GM18520 (cell line): ENCODE measurements around the gene SKIDA1.
A peak's percentile ranks its signal among the peaks of the same experiment; 100 is the strongest.

Source experiments
- ATAC-seq: cut with Tn5 transposase; IDR thresholded peaks from one replicate; pipeline ENCODE4 v1.9.1; 2021; ENCODE audit not compliant: unreplicated experiment

SKIDA1 gene

DNA sequence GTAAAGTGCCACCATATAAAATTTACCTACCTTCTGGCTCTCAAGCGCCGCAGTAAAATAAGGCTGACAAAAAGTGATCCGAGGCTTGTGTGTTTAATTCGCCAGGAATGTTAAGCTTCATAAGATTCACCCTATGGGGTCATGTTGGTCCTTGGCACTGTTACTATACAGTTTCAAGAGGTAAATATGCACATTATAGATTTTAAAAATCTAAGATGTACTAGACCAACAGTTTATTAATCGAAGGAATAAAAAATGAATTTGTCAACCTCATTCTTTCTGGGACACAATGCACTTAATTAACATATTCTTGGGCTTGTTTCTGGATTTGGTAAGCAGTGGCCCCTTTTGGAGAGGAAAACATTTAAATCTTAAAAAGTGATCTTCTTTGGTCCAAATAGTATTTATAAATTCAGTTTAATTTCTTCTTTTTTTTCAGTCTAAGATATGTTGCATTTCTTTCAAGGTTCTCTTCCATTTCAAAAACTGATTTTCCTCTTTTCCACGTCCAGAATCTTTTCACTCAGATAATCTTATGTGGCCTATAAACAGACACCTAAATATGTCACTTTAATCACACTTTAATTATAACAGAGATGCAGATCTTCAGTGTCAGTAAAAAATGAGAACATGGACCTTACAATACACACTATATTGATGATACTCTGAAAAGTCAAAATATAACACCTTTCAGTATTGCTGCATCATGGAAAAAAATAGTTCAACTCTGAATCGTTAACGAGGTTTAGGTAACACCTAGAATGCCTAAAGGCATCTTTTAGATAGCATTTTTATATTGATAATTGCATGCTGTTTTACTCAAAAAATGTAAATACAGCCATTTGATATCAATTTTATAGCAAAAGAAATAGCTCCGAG, 3.8 kb upstream of the SKIDA1 start:
- no peak for ATAC-seq

DNA sequence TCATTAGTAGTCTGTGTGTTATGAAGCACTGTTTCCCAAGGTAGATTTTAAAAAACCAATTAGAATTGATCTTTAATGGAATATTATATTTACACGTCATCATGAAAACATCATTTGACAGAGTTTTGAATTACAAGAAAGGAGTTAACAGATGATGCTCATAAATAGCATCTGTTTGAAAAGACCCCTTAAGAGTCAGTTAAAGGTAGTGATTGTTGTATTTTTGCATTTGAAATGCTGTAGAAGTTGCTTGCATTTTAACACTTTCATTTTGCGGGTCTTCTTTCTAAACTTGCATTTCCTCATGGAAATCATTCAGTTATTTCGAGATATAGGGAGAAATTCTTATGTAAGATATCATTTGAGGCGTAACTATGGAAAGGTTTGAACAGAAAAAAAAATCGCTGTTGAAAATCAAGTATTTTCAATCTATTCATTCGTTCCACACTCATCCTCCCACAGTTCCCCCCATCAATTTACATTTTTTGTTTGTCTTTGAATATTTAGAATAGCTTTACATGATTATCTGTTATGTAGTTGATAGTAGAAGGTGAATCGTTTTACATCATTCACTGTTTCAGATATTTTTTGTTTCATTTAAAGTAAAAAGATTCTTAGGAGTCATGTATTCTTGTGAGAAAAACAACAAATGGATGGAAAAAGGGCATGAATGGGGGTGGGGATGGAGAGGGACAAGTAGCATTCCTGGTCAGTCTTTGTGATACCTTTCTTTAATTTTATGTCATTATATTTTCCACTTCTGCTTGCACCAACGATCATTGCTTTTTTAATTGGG, 3.0 kb upstream of the SKIDA1 start:
- ATAC-seq = no peak

DNA sequence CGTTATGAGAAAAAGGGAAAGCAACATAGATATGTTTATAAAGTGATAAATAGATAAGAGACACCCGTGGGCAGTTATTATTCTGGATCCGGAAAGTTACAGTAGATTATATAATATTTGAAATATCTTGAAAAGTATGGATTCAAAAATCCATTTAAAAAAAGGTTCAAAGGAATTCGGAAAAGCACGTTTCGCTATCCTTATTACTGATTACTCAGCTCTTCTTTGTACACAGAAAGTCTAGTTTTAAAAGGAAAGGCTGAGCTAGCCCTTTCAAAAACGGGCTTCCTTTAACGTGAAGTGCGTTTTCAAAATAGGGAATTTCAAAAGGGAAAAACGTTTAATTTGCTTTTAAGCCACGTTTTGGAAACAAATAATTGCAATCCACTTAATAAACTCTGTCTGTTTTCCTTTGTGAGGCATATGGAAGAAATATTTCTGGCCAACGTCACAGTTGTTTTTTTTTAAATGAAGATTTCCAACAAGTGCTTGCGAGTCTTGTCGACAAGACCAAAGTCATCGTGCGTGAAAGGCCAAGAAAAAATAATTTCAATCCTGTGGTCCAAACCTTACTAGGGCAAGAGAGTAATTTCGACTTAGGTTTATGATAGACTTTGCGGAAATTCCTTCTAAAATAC, 2.2 kb upstream of the SKIDA1 start:
- ATAC-seq = no peak

DNA sequence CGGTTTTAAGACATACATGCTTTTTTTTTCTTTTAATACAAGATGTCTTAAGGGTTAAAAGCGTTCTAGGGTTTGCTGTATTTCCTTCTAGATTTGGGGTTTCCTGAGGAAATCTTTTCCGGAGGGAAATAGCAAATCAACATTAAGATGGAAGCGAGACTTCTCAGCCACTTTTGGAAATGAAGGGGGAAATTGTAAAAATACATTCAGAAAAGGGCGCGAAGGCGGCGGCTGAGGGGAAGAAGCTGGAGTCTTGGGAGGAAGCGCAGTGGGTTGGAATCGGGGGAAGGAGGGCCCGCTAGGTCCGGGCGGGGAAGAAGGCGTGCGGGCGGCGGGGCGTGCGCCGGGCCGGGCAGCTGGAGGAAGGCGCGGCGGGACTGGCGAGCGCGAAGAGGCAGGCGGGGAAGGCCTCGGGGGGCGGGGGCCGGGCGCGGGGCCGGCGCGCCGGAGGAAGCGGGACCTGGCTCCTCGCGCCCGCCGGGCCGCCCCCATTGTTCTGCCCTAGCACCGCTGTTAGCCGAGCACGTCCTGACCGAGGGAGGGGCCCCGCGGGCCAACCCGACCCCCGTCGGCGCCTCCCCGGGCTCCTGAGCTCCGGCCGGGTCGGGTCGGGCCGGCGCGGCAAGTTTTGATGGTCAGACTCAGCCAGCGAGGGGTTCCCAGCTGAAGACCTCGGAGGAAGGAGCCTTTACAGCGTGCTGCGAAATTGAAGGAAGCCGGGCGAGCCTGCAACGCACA, 1.5 kb upstream of the SKIDA1 start:
- ATAC-seq = peak; percentile 29

DNA sequence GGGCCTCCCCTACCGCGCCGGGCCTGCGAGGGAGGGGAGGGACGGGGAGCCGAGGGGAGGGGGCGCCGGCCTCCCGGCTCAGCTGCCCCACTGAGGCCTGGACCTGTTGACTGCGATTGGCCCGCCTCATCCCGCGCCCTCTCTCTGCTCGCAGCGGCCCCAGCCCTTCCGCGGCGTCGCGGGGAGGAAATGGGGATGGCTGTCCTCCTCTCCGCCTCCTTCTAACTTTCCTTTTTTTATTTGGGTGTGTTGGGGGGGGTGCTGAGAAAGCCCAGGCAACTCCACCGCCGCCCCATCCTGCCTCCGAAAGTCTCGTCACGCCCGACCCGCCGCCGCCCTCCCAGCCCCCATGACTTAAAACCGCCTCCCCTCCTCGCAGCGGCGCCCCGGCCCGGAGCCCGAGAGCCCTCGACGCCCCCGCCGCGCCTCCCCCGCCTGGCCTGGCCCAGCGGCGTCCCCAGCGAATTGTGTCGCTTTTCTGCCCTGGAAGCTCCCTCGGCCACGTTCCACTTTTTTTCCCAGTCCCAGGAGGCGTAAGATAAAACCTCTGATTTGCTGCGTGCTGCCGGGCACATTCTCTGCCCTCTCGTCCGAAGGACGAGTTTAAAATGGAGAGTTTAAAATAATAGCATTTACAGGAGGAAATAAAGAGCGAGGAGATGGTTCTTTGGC, 842 bp upstream of the SKIDA1 start:
- peak; percentile 4 for ATAC-seq

DNA sequence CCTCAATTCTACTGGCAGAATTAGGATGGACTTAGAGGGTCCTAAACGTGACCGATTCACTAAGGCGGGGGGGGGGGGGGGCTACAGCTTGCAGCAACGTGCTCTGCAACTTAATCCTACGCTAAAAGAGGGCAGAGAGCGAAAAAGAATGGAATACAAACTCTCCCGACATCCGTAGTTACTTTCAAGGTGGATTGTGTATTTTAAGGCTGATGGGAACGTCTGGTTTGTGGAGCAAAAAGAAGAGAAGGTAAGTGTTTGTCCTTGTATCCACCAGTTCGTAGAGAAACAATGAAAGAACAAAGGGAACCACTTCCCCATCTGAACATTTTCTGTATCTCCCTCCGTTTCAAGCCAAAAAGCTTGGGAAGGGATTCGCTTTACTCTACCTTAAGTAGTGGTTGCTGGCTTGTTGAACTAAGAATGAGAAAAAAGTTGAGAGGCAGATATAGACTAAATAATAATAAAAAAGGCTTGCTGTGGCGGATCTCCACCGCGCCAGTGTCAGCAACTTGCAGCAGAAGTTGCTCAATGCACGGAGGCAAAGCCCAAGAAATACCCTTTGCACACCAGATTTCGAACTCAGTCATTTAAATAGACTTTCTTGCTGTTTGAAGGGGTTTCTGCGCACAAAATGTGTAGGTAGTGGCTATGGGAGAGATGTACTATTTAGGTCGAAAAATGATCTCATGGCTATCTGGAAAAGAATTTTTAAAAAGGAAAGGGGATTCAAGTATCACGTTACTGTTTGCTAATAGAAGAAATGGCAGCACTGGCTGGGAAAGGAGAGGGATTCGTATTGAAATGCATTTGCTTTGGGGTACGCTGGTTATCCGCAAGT, 736 bp downstream of the SKIDA1 start:
- ATAC-seq = no peak

DNA sequence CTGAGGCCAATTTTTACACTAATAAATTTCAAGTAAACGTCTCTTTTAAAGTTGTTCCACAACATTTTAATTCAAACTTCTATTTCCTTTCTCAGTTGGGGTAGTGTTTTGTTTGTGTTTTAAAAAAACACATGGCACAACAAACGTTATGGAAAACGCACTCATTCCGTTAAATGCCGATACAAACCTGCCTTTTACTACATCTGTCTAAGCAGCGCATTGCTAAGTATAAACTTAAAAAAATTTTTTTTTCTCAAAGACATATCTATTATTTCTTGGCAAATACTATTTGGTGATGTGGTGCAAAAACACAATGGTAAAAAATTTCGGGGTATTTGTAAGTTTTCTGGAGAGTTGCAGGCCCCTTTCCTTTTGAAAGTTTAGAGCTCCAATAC, 1.4 kb downstream of the SKIDA1 start:
- ATAC-seq = no peak

DNA sequence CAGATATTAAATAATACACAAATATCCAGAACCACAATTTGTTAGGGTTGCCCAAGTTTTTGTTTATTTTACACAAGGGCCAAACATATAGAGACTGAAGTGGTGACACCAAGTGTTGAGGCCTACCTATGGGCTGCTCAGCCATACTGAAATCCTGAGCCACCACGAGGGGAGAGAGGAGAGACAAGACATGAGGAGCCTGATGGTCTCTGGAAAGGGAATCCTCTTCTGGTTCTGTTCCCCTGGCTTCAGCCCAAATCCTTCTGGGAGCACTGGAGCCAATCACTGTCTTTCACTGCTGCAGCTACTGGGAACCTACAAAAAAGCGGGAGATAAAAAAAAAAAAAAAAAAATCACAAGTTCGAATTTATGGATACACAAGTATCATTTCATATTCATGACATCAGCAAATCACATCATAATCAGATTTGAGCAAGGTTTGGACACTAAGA, 1.9 kb downstream of the SKIDA1 start:
- ATAC-seq = no peak

DNA sequence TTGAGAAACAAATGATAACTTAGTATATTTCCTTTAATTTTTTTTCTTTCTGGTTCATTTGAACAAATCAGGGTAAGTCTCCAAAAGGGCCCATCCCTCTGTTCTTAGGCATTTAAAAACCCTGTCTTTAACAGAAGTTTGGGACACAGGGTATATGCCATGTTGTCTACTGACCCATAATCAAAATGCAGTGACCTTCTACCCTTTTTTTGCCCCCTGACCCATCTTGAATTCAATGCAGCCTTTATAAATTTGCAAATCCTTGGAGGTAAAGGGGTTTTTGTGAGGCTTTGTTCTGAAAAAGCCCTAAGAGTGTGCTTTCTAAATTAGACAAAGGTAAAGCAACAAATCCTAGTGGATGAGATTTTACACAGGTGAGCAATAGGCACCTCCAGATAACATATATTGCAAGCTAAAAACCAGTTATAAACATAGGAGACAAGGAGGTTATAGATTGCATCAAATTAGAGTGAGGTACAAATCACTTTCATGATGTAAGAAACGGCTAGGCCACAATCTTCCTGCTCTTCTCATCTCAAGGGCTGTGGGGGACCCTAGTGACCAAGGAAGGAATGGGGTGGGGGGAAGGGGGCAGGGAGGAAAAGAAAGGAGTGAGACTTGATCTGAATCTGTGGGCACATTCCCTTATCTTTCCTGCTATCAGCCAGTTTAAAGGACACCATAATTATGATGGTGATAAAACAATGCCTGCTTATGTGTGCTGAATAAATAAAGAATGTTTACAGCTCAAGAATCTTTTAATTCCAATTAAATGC, 2.7 kb downstream of the SKIDA1 start:
- no peak for ATAC-seq

DNA sequence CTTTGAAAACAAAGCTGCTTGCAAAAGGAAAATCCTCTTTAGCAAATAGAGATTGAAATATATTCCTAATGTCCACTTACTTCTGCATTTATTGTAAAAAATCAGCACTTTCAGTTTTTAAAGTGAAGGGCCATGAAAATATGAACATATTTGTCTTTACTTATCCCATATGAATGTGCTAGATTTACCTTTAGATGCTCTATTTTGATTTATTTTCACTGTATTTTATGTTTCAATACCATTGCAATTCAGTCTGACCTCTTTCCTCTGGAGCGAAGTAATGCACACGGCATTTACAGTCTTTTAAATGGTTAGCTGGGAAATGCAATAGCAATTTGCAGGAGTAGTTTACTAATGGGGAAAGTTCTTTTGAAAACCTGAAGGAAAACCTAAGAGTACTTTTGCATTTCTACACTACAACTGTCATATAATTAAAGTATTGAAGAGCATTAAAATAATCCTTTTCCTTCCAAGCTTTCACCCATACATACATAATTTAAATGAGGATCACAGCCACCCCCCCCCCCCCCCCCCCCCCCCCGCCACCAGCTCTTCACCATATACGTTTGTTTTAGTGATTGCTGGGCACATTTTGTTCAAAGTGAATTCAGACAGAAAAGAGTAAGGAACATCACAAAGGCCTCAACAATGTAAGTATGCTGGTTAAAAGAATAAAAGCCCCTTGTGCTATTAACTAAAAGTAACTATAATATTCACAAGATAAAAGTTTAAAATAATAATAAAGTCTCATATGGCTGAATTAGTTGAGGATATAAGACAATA, 3.5 kb downstream of the SKIDA1 start:
- ATAC-seq = no peak

DNA sequence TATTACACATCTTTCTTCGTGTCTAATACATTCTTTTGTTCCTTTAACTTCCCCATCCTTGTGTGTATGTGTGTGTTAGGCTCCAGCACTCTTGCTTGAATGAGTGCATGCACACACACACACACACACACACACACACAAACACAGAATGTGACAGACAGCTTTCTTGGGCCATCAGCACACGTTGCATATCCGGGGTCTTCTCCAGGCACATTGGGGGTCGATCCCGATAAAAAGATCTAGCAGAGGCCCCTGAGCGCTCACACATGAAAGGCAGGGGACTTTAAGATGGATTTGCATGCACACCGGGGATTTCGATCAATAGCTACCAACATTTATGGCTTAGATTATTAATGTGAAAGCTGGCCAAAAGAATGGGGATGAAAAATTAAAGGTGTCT, 4.5 kb downstream of the SKIDA1 start:
- ATAC-seq = no peak

DNA sequence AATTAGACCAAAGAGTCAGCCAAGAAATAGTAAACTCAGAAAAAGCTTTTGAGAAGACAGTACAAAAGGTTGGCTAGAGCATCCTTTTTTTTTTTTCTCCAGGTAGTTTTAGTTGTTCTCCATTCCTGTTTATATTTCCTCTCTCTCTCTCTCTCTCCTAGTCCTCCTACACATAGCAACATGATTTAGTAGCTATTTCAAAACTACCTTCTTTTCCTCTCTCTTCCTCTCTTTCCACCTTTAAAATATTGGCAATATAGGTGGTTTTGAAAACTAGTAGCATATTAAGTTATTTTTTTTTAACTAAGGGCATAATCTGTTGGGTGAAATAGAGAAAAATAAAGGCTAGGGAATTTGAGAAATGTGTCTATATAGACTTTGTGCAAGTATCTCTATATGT, 5.0 kb downstream of the SKIDA1 start:
- no peak for ATAC-seq

DNA sequence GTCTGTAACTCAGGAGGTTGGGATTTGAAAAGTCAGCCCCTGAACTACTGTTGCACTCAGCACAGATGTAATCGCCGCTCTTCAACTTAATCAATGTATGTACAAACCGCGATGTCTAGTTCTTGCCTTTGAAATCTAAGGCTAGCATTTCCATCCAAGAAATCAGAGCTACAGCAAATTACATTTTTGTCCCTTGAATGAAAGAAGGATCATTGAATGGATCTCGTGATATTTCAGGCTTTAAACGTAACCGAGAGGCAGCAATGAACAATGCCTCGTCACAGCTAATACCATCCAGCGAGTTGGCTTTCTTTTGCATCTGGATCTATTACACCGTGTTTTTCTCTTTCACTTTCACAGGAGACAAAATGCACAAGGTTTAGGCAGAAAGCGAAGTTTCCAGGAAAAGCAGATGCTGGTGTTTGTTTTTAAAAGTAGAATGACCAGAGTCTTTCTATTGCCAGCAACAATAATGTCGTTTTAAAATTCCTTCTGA, 5.5 kb downstream of the SKIDA1 start:
- peak; percentile 28 for ATAC-seq

DNA sequence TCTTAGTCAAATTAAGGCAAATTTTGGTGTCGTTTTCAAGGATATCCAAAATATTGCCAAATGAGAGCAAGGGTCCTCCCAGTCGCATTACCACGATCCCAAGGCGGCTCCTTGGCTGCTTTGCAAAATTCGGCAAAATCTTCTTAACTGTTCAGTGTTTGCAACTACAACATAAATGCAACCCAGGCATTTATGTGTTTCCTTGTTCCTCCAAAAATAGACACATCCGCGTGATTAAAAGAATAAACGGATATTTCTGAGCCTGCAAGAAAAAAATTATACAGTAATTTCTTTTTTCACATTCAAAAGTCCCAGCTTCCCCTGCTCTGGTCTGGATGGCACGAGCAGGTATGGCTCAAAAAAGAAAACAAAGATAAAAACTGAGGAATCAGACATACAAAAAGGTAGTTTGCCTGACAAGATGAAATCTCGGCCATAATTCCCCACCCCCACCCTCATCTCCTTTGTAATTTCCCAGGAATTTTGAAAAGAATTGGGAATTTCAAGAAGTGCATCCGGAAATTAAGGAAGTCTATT, 6.0 kb downstream of the SKIDA1 start:
- ATAC-seq = no peak

DNA sequence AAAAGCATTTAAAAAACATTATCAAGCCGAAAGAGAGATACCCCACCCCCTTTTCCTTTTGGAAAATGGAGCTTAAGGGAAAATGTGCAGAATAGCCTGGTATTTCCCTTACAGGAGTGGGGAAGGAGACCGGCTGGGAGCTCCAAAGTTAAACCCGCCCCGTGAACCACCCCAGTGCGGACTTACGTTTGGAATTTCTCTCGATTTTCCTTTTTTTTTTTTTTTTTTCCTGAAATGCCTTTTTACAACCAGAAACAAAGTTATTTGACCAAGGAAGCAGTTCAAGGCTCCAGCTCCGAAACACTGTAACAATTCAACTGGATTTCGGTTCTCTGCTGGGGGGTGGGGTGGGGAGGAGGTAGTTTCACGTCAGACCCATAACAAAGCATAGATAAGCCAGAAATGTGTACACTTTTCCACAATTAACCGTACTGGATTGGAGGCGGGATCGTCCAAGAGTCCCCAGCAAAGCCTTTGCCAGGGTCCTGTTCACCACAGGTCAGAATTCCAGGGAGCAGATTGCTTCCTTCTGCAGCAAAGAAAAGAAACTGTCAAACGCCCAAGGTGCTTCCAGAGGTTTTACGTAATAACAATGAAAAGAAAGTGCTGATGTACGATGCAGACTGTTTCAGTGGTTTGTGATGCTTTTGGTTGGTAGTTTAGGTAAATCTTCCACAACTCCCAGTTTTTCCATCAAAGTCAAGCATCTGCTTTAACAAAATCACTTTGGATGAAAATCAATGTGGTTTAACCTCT, 6.7 kb downstream of the SKIDA1 start:
- no peak for ATAC-seq

DNA sequence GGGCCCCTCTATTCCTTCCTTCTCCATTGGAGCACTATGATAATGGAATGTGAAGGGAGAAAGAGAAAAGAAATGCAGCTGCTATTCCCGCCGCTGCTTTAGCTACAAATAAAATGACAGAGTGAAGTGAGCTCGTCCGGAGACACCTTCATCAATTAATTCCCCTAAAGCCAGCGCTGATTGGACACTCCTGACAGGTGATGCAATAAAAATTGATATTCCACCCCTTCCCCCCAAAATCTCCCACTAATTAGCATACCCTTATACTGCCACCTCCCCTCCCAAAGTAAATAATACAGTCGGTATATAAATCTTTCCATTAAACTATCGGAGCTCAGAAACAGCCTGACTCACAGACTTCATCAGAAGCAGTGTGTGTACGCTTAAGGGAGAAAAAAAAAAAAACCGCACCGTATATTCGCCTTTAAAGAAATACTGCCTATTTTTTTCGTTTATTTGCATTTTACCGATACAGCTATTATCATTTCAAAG, 7.3 kb downstream of the SKIDA1 start:
- no peak for ATAC-seq
